Effector memory CD4-positive, alpha-beta T cell (primary cell): ENCODE results near the gene C5orf63.

Experiments
- DNase-seq, 3 donors: peaks; one replicate each; pipeline ENCODE4 v3.0.0-alpha.2; 2020
- H3K27ac ChIP-seq: 2 replicates; pipeline ENCODE4 v1.7.0; 2013; ENCODE audit warnings: mild to moderate bottlenecking, low read length, moderate library complexity; ENCODE audit not compliant: insufficient read depth, poor library complexity, severe bottlenecking
- H3K27me3 ChIP-seq: replicated peaks from 2 replicates; pipeline ENCODE4 v1.7.0; 2013; ENCODE audit warnings: mild to moderate bottlenecking, low read length; ENCODE audit not compliant: insufficient read depth, control insufficient read depth, poor library complexity, severe bottlenecking
- H3K36me3 ChIP-seq: 2 replicates; pipeline ENCODE4 v1.7.0; 2013; ENCODE audit warnings: mild to moderate bottlenecking, low read length, moderate library complexity; ENCODE audit not compliant: control insufficient read depth, insufficient read depth
- H3K4me1 ChIP-seq: 2 replicates; pipeline ENCODE4 v1.7.0; 2013; ENCODE audit warnings: low read length, mild to moderate bottlenecking; ENCODE audit not compliant: control insufficient read depth, insufficient read depth, poor library complexity, severe bottlenecking
- H3K4me3 ChIP-seq: 2 replicates; pipeline ENCODE4 v1.7.0; 2013; ENCODE audit warnings: low read length, low read depth, mild to moderate bottlenecking; ENCODE audit not compliant: insufficient read depth, poor library complexity, severe bottlenecking
- H3K9me3 ChIP-seq: 2 replicates; pipeline ENCODE4 v1.7.0; 2013; ENCODE audit warnings: mild to moderate bottlenecking, low read length, moderate library complexity; ENCODE audit not compliant: control insufficient read depth

C5orf63 gene

GRCh38 chr5:127077366-127077765, 4.1 kb upstream of the C5orf63 start:
- no peak for DNase-seq
- Histone ChIP-seq H3K9me3 (no peaks in the 10 kb centered on the region), H3K4me3 (no peak overlapping the region)

GRCh38 chr5:127076315-127077129, 3.2 kb upstream of the C5orf63 start:
- H3K9me3 ChIP-seq, result no peaks in the 10 kb centered on the region
- no peaks in the 10 kb centered on the region for H3K36me3 ChIP-seq
- H3K4me1 ChIP-seq, result no peaks in the 10 kb centered on the region
- no peak overlapping the region for H3K27ac ChIP-seq
- H3K4me3 ChIP-seq, result no peak overlapping the region
- H3K27me3 ChIP-seq, result no peaks in the 10 kb centered on the region
- DNase-seq, result no peak

More at GRCh38 chr5:127077366-127077765, 4.1 kb upstream of the C5orf63 start:
- Histone ChIP-seq H3K27ac (no peak overlapping the region), H3K36me3 (no peaks in the 10 kb centered on the region), H3K27me3 (no peaks in the 10 kb centered on the region), H3K4me1 (no peaks in the 10 kb centered on the region)

- Histone ChIP-seq H3K4me3 (no peak overlapping the region), H3K9me3 (no peaks in the 10 kb centered on the region), H3K27ac (no peak overlapping the region), H3K4me1 (no peaks in the 10 kb centered on the region), H3K27me3 (no peaks in the 10 kb centered on the region), H3K36me3 (no peaks in the 10 kb centered on the region)
- DNase-seq, result no peak
Observed at GRCh38 chr5:127074466-127074865, 1.2 kb upstream of the C5orf63 start.

GRCh38 chr5:127070243-127070642, 3.1 kb downstream of the C5orf63 start:
- Histone ChIP-seq H3K4me1 (no peaks in the 10 kb centered on the region), H3K27me3 (no peaks in the 10 kb centered on the region), H3K27ac (no peak overlapping the region), H3K36me3 (no peaks in the 10 kb centered on the region), H3K4me3 (no peak overlapping the region), H3K9me3 (no peaks in the 10 kb centered on the region)
- DNase-seq, result no peak

GRCh38 chr5:127068493-127069214, 4.6 kb downstream of the C5orf63 start:
- H3K36me3 ChIP-seq, result no peaks in the 10 kb centered on the region
- no peaks in the 10 kb centered on the region for H3K27me3 ChIP-seq
- H3K27ac ChIP-seq, result no peak overlapping the region
- no peaks in the 10 kb centered on the region for H3K9me3 ChIP-seq
- DNase-seq, result no peak
- no peak overlapping the region for H3K4me3 ChIP-seq
- H3K4me1 ChIP-seq, result no peaks in the 10 kb centered on the region

GRCh38 chr5:127066721-127067120, 6.6 kb downstream of the C5orf63 start:
- Histone ChIP-seq H3K4me1 (no peaks in the 10 kb centered on the region), H3K27ac (no peak overlapping the region), H3K9me3 (no peaks in the 10 kb centered on the region), H3K36me3 (no peaks in the 10 kb centered on the region), H3K27me3 (no peaks in the 10 kb centered on the region), H3K4me3 (no peak overlapping the region)
- DNase-seq, result no peak

- H3K27me3 ChIP-seq, result no peaks in the 10 kb centered on the region
- H3K9me3 ChIP-seq, result no peaks in the 10 kb centered on the region
- no peak for DNase-seq
- no peak overlapping the region for H3K4me3 ChIP-seq
- H3K27ac ChIP-seq, result no peak overlapping the region
- H3K4me1 ChIP-seq, result no peaks in the 10 kb centered on the region
- no peaks in the 10 kb centered on the region for H3K36me3 ChIP-seq
Observed at GRCh38 chr5:127064253-127064840, 9.0 kb downstream of the C5orf63 start.

GRCh38 chr5:127063257-127063913, 9.9 kb downstream of the C5orf63 start:
- H3K27ac ChIP-seq, result no peak overlapping the region
- no peak overlapping the region for H3K4me3 ChIP-seq
- no peaks in the 10 kb centered on the region for H3K4me1 ChIP-seq
- no peaks in the 10 kb centered on the region for H3K36me3 ChIP-seq
- no peaks in the 10 kb centered on the region for H3K27me3 ChIP-seq
- H3K9me3 ChIP-seq, result no peaks in the 10 kb centered on the region
- DNase-seq, result no peak

GRCh38 chr5:127061956-127062355, 11.3 kb downstream of the C5orf63 start:
- Histone ChIP-seq H3K27ac (no peak overlapping the region), H3K4me3 (no peak overlapping the region), H3K9me3 (no peaks in the 10 kb centered on the region), H3K36me3 (no peaks in the 10 kb centered on the region), H3K4me1 (no peaks in the 10 kb centered on the region), H3K27me3 (no peaks in the 10 kb centered on the region)
- DNase-seq, result no peak
